ENCODE measurements around the gene KLF3.
A peak's percentile ranks its signal among the peaks of the same experiment; 100 is the strongest.

The KLF3 gene

GRCh38 chr4:38694330-38694729 lies 30.3 kb downstream of the KLF3 start:
- no peak for DNase-seq (ENCODE audit: low read depth in 3 of 3, low spot score in 1 of 3)

GRCh38 chr4:38695809-38696208 lies 31.8 kb downstream of the KLF3 start:
- no peak for DNase-seq (ENCODE audit: low read depth in 3 of 3, low spot score in 1 of 3)

GRCh38 chr4:38696697-38697096 lies 32.7 kb downstream of the KLF3 start:
- DNase-seq (ENCODE audit: low read depth in 3 of 3, low spot score in 1 of 3) = no peak

GRCh38 chr4:38698176-38698575 lies 34.2 kb downstream of the KLF3 start:
- no peak for DNase-seq (ENCODE audit: low read depth in 3 of 3, low spot score in 1 of 3)

GRCh38 chr4:38699112-38699511 lies 35.1 kb downstream of the KLF3 start:
- DNase-seq (ENCODE audit: low read depth in 3 of 3, low spot score in 1 of 3) = no peak

- no peak for DNase-seq (ENCODE audit: low read depth in 3 of 3, low spot score in 1 of 3)
These were observed 39.6 kb downstream of the KLF3 start for GRCh38 chr4:38703635-38704034.

- no peak for DNase-seq (ENCODE audit: low read depth in 3 of 3, low spot score in 1 of 3)
These were observed 40.7 kb downstream of the KLF3 start for GRCh38 chr4:38704622-38705154.

- no peak for DNase-seq (ENCODE audit: low read depth in 3 of 3, low spot score in 1 of 3)
These were observed 42.3 kb downstream of the KLF3 start for GRCh38 chr4:38706301-38706700.

GRCh38 chr4:38710053-38710452 lies 46.1 kb downstream of the KLF3 start:
- DNase-seq (ENCODE audit: low read depth in 3 of 3, low spot score in 1 of 3) = no peak

- DNase-seq (ENCODE audit: low read depth in 3 of 3, low spot score in 1 of 3) = no peak
These were observed 47.1 kb downstream of the KLF3 start for GRCh38 chr4:38711066-38711465.

- DNase-seq (ENCODE audit: low read depth in 3 of 3, low spot score in 1 of 3) = no peak
These were observed 51.1 kb downstream of the KLF3 start for GRCh38 chr4:38715050-38715449.

GRCh38 chr4:38716256-38716655 lies 52.3 kb downstream of the KLF3 start:
- no peak for DNase-seq (ENCODE audit: low read depth in 3 of 3, low spot score in 1 of 3)

- DNase-seq (ENCODE audit: low read depth in 3 of 3, low spot score in 1 of 3) = no peak
These were observed 53.6 kb downstream of the KLF3 start for GRCh38 chr4:38717604-38718003.

GRCh38 chr4:38723114-38723513 lies 59.1 kb downstream of the KLF3 start:
- no peak for DNase-seq (ENCODE audit: low read depth in 3 of 3, low spot score in 1 of 3)

- DNase-seq (ENCODE audit: low read depth in 3 of 3, low spot score in 1 of 3) = no peak
These were observed 59.9 kb downstream of the KLF3 start for GRCh38 chr4:38723726-38724474.

- no peak for DNase-seq (ENCODE audit: low read depth in 3 of 3, low spot score in 1 of 3)
These were observed 60.4 kb downstream of the KLF3 start for GRCh38 chr4:38724475-38724808.

- no peak for DNase-seq (ENCODE audit: low read depth in 3 of 3, low spot score in 1 of 3)
These were observed 64.7 kb downstream of the KLF3 start for GRCh38 chr4:38728631-38729141.

GRCh38 chr4:38730493-38730829 lies 66.5 kb downstream of the KLF3 start:
- DNase-seq (ENCODE audit: low read depth in 3 of 3, low spot score in 1 of 3) = no peak

GRCh38 chr4:38730830-38731646 lies 67.0 kb downstream of the KLF3 start:
- DNase-seq (ENCODE audit: low read depth in 3 of 3, low spot score in 1 of 3) = peak; percentile 52 to 89 (median 62)

GRCh38 chr4:38733663-38734062 lies 69.7 kb downstream of the KLF3 start:
- no peak for DNase-seq (ENCODE audit: low read depth in 3 of 3, low spot score in 1 of 3)

GRCh38 chr4:38734446-38734845 lies 70.4 kb downstream of the KLF3 start:
- DNase-seq (ENCODE audit: low read depth in 3 of 3, low spot score in 1 of 3) = no peak

GRCh38 chr4:38734911-38735310 lies 70.9 kb downstream of the KLF3 start:
- no peak for DNase-seq (ENCODE audit: low read depth in 3 of 3, low spot score in 1 of 3)
